ENCODE results near the gene PCBP4. TPM values are rescaled to one million over a fixed set of nuclear protein-coding genes. Genes with fewer than 3 reads are reported as not detected.

The PCBP4 gene
- polyA plus RNA-seq, 3 donors, result 0.09 to 1.3 (median 0.22) TPM

- no peaks in the 10 kb centered on the region for H3K36me3 ChIP-seq (replicated peaks in 1 of 2; ENCODE audit: control insufficient read depth in 1 of 2, insufficient read depth in 2 of 2, low read length in 2 of 2)
- no peak overlapping the region for H3K4me3 ChIP-seq (replicated peaks in 1 of 3; ENCODE audit: low read depth in 2 of 3, low read length in 3 of 3)
- H3K79me2 ChIP-seq (ENCODE audit: insufficient read depth, low read length), result no peaks in the 10 kb centered on the region
- no CpG with 5 or more reads among the region's 4 CpGs for WGBS (ENCODE audit: insufficient coverage)
- H3K4me1 ChIP-seq (ENCODE audit: control insufficient read depth in 1 of 2, insufficient read depth in 2 of 2, low read length in 2 of 2), result peaks cover 9 to 14% of the 10 kb centered on the region in 2 donors
- H3K9me3 ChIP-seq (replicated peaks in 1 of 2; ENCODE audit: control insufficient read depth in 1 of 2, insufficient read depth in 1 of 2, low read length in 2 of 2), result no peaks in the 10 kb centered on the region
- peaks cover 4% of the 10 kb centered on the region for H4K20me1 ChIP-seq (ENCODE audit: insufficient read depth, low read length)
- Mint-ChIP-seq H3K27me3 (ENCODE audit: low read depth in 3 of 3) (peaks cover 44 to 76% (median 49%) of the 10 kb centered on the region in 3 donors), H3K9me3 (peaks cover 0 to 17% (median 0%) of the 10 kb centered on the region in 7 donors), H3K4me3 (no peak overlapping the region), H3K36me3 (peaks cover 3 to 10% of the 10 kb centered on the region in 2 donors), H3K27ac (no peak overlapping the region), H3K4me1 (peaks cover 14% of the 10 kb centered on the region)
- no peak overlapping the region for H2AFZ ChIP-seq (ENCODE audit: insufficient read depth, low read depth, low read length, poor library complexity, severe bottlenecking)
- no peak overlapping the region for H3K9ac ChIP-seq (ENCODE audit: insufficient read depth, low read length, poor library complexity, severe bottlenecking)
- no peak for DNase-seq
- intact Hi-C loops (cut with micrococcal nuclease), result no loop called here
- H3K4me2 ChIP-seq (replicated peaks; ENCODE audit: extremely low read depth, low read length, poor library complexity, severe bottlenecking), result no peak overlapping the region
- no peak overlapping the region for H3K27ac ChIP-seq (ENCODE audit: low read depth in 1 of 2, low read length in 2 of 2)
- H3K27me3 ChIP-seq (ENCODE audit: control insufficient read depth in 2 of 2, insufficient read depth in 2 of 2, low read length in 2 of 2), result peaks cover 10 to 58% of the 10 kb centered on the region in 2 donors
- TF ChIP-seq CTCF (IDR thresholded peaks at IDR 0.05), result no peak
Observed at GRCh38 chr3:51964521-51964920, 2.7 kb downstream of the PCBP4 start.

GRCh38 chr3:51963951-51964451 lies 3.3 kb downstream of the PCBP4 start:
- TF ChIP-seq CTCF (IDR thresholded peaks at IDR 0.05), result no peak
- Mint-ChIP-seq H3K4me3 (no peak overlapping the region), H3K4me1 (peaks cover 12% of the 10 kb centered on the region), H3K9me3 (peaks cover 0 to 17% (median 0%) of the 10 kb centered on the region in 7 donors), H3K27ac (no peak overlapping the region), H3K36me3 (peaks cover under 1 to 8% of the 10 kb centered on the region in 2 donors), H3K27me3 (ENCODE audit: low read depth in 3 of 3) (peaks cover 42 to 79% (median 48%) of the 10 kb centered on the region in 3 donors)
- Histone ChIP-seq H3K4me1 (ENCODE audit: control insufficient read depth in 1 of 2, insufficient read depth in 2 of 2, low read length in 2 of 2) (peaks cover 9 to 14% of the 10 kb centered on the region in 2 donors), H3K27me3 (ENCODE audit: control insufficient read depth in 2 of 2, insufficient read depth in 2 of 2, low read length in 2 of 2) (peaks cover 10 to 58% of the 10 kb centered on the region in 2 donors), H3K4me2 (replicated peaks; ENCODE audit: extremely low read depth, low read length, poor library complexity, severe bottlenecking) (no peak overlapping the region), H3K9me3 (replicated peaks in 1 of 2; ENCODE audit: control insufficient read depth in 1 of 2, insufficient read depth in 1 of 2, low read length in 2 of 2) (no peaks in the 10 kb centered on the region), H3K9ac (ENCODE audit: insufficient read depth, low read length, poor library complexity, severe bottlenecking) (no peak overlapping the region), H3K27ac (ENCODE audit: low read depth in 1 of 2, low read length in 2 of 2) (no peak overlapping the region), H3K79me2 (ENCODE audit: insufficient read depth, low read length) (no peaks in the 10 kb centered on the region), H3K36me3 (replicated peaks in 1 of 2; ENCODE audit: control insufficient read depth in 1 of 2, insufficient read depth in 2 of 2, low read length in 2 of 2) (no peaks in the 10 kb centered on the region), H4K20me1 (ENCODE audit: insufficient read depth, low read length) (peaks cover 4% of the 10 kb centered on the region), H2AFZ (ENCODE audit: insufficient read depth, low read depth, low read length, poor library complexity, severe bottlenecking) (no peak overlapping the region), H3K4me3 (replicated peaks in 1 of 3; ENCODE audit: low read depth in 2 of 3, low read length in 3 of 3) (no peak overlapping the region)
- no peak for DNase-seq
- WGBS (ENCODE audit: insufficient coverage), result 91% methylated on average over 7 of the region's 12 CpGs
- intact Hi-C loops (cut with micrococcal nuclease), result no loop called here

All from CD14-positive monocyte (primary cell).